ENCODE measurements around the gene TRIM61.
A peak's percentile ranks its signal among the peaks of the same experiment; 100 is the strongest.
"Not testable (repeated sequence)": the region's sequence is repeated elsewhere in the genome, so short reads cannot be mapped to it uniquely, and the experiment has no call there.

Gene TRIM61

GRCh38 chr4:164997941-164998340 is 20.5 kb upstream of the TRIM61 start:
- H3K27ac ChIP-seq, result no peak overlapping the region
- peaks cover 4% of the 10 kb centered on the region for H3K9me3 ChIP-seq (ENCODE audit: severe bottlenecking)
- H3K27me3 ChIP-seq (ENCODE audit: insufficient read depth, low read depth, severe bottlenecking), result no peaks in the 10 kb centered on the region
- DNase-seq, result no peak
- H3K36me3 ChIP-seq, result no peaks in the 10 kb centered on the region
- no peak overlapping the region for H3K4me3 ChIP-seq (ENCODE audit: low read depth, low read length)
- TF ChIP-seq CTCF (IDR thresholded peaks at IDR 0.05; ENCODE audit: low read depth, low read length), result no peak

GRCh38 chr4:164997324-164997723 is 19.9 kb upstream of the TRIM61 start:
- H3K27me3 ChIP-seq (ENCODE audit: insufficient read depth, low read depth, severe bottlenecking), result no peaks in the 10 kb centered on the region
- no peak overlapping the region for H3K4me3 ChIP-seq (ENCODE audit: low read depth, low read length)
- peaks cover 4% of the 10 kb centered on the region for H3K9me3 ChIP-seq (ENCODE audit: severe bottlenecking)
- no peaks in the 10 kb centered on the region for H3K36me3 ChIP-seq
- H3K27ac ChIP-seq, result no peak overlapping the region
- no peak for TF ChIP-seq CTCF (IDR thresholded peaks at IDR 0.05; ENCODE audit: low read depth, low read length)
- DNase-seq, result peak; percentile 25

DNA sequence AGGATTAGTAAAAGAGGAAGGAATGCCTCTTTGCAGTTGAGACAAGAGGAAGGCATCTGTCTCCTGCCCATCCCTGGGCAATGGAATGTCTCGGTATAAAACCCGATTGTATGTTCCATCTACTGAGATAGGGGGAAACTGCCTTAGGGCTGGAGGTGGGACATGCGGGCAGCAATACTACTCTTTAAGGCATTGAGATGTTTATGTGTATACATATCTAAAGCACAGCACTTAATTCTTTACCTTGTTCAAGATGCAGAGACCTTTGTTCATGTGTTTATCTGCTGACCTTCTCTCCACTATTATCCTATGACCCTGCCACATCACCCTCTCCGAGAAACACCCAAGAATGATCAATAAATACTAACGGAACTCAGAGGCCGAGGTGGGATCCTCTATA is 18.7 kb upstream of the TRIM61 start:
- not testable (repeated sequence) for DNase-seq; H3K36me3 ChIP-seq; H3K27me3 ChIP-seq (ENCODE audit: insufficient read depth, low read depth, severe bottlenecking); H3K4me3 ChIP-seq (ENCODE audit: low read depth, low read length); H3K9me3 ChIP-seq (ENCODE audit: severe bottlenecking); H3K27ac ChIP-seq

DNA sequence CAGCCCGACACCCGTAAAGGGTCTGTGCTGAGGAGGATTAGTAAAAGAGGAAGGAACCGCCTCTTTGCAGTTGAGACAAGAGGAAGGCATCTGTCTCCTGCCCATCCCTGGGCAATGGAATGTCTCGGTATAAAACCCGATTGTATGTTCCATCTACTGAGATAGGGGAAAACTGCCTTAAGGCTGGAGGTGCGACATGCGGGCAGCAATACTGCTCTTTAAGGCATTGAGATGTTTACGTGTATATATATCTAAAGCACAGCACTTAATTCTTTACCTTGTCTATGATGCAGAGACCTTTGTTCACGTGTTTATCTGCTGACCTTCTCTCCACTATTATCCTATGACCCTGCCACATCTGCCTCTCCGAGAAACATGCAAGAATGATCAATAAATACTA is 13.3 kb upstream of the TRIM61 start:
- not testable (repeated sequence) for H3K9me3 ChIP-seq (ENCODE audit: severe bottlenecking); H3K4me3 ChIP-seq (ENCODE audit: low read depth, low read length); H3K36me3 ChIP-seq; DNase-seq; H3K27ac ChIP-seq; H3K27me3 ChIP-seq (ENCODE audit: insufficient read depth, low read depth, severe bottlenecking)

- no peak overlapping the region for H3K4me3 ChIP-seq (ENCODE audit: low read depth, low read length)
- DNase-seq, result no peak
- H3K27me3 ChIP-seq (ENCODE audit: insufficient read depth, low read depth, severe bottlenecking), result no peaks in the 10 kb centered on the region
- no peak for TF ChIP-seq CTCF (IDR thresholded peaks at IDR 0.05; ENCODE audit: low read depth, low read length)
- no peak overlapping the region for H3K27ac ChIP-seq
- no peaks in the 10 kb centered on the region for H3K9me3 ChIP-seq (ENCODE audit: severe bottlenecking)
- H3K36me3 ChIP-seq, result no peaks in the 10 kb centered on the region
Observed at GRCh38 chr4:164989471-164989870, 12.0 kb upstream of the TRIM61 start.

GRCh38 chr4:164971929-164972328 is 5.5 kb downstream of the TRIM61 start:
- not testable (repeated sequence) for H3K36me3 ChIP-seq; H3K27me3 ChIP-seq (ENCODE audit: insufficient read depth, low read depth, severe bottlenecking); H3K9me3 ChIP-seq (ENCODE audit: severe bottlenecking); DNase-seq; H3K4me3 ChIP-seq (ENCODE audit: low read depth, low read length); H3K27ac ChIP-seq
- peak; percentile 24; the same call in 1 of the 2 replicates for TF ChIP-seq CTCF (IDR thresholded peaks at IDR 0.05; ENCODE audit: low read depth, low read length)

GRCh38 chr4:164959896-164960295 is 17.6 kb downstream of the TRIM61 start:
- H3K27ac ChIP-seq, result no peak overlapping the region
- no peak for DNase-seq
- no peaks in the 10 kb centered on the region for H3K27me3 ChIP-seq (ENCODE audit: insufficient read depth, low read depth, severe bottlenecking)
- no peaks in the 10 kb centered on the region for H3K9me3 ChIP-seq (ENCODE audit: severe bottlenecking)
- H3K36me3 ChIP-seq, result no peaks in the 10 kb centered on the region
- no peak for TF ChIP-seq CTCF (IDR thresholded peaks at IDR 0.05; ENCODE audit: low read depth, low read length)
- H3K4me3 ChIP-seq (ENCODE audit: low read depth, low read length), result no peak overlapping the region

DNA sequence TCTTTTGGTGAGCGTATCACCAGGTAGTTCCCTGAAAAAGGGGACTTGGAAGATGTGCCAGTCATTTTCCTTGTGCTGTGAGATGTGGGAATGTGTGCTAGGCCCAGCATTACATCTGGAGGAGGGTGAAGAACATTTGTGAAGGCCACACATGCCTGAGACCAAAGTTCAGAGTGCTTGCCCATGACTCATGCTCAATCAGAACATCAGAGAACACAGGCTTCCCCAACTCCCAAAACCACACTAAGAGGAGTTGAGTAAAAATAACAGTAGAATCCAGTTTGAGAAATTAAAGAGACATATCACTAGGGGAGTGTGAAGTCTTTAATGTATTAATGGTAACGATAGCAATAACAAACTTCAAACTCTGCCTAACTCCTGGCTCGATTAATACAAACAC is 18.0 kb downstream of the TRIM61 start:
- not testable (repeated sequence) for DNase-seq; H3K4me3 ChIP-seq (ENCODE audit: low read depth, low read length); H3K36me3 ChIP-seq; H3K27ac ChIP-seq; H3K27me3 ChIP-seq (ENCODE audit: insufficient read depth, low read depth, severe bottlenecking); H3K9me3 ChIP-seq (ENCODE audit: severe bottlenecking)

Measured in WERI-Rb-1 (cell line).